K562 (cell line): ENCODE results near the gene IMPA2. TPM values are rescaled to one million over a fixed set of nuclear protein-coding genes. Genes with fewer than 3 reads are reported as not detected.

Experiments used
- ATF6 ChIP-seq: sonication (generic); formaldehyde crosslinking; IDR thresholded peaks from 2 replicates; pipeline ENCODE4 v1.4.0; 2020; ENCODE audit warnings: mild to moderate bottlenecking, missing genetic modification reagents
- BRD9 ChIP-seq: fragments of 450-650 bp; IDR thresholded peaks from 2 replicates; pipeline ENCODE4 v1.6.1; 2018; ENCODE audit warnings: low read depth; ENCODE audit not compliant: partially characterized antibody
- CEBPZ ChIP-seq: fragments of 150-350 bp; IDR thresholded peaks from 2 replicates; pipeline ENCODE4 v1.6.1; 2014; ENCODE audit warnings: low read depth, mild to moderate bottlenecking, low read length, borderline replicate concordance
- CTBP1 ChIP-seq: fragments of 450-650 bp; IDR thresholded peaks from 2 replicates; pipeline ENCODE4 v1.6.1; 2016; ENCODE audit warnings: borderline replicate concordance
- DMBX1 ChIP-seq: fragments of 250-450 bp; sonication (Bioruptor Pico); IDR thresholded peaks from 2 replicates; pipeline ENCODE4 v1.8.0; 2022; ENCODE audit warnings: inconsistent platforms, mild to moderate bottlenecking, moderate library complexity, borderline replicate concordance
- HNRNPL ChIP-seq: fragments of 200-400 bp; formaldehyde crosslinking; IDR thresholded peaks from 2 replicates; pipeline ENCODE4 v1.6.1; 2017; ENCODE audit warnings: low read depth, mild to moderate bottlenecking, low read length
- JUND ChIP-seq, 2 experiments: IDR thresholded peaks; 2 replicates in 1 of 2; 3 replicates in 1 of 2; pipeline ENCODE4 v1.6.1; 2011; ENCODE audit warnings: borderline replicate concordance in 2 of 2, low read depth in 2 of 2, low read length in 2 of 2, improper control_type of control experiment in 1 of 2, missing biosample characterization in 1 of 2, missing genetic modification characterization in 1 of 2, missing genetic modification reagents in 1 of 2
- MAZ ChIP-seq, 2 experiments: fragments of 450-650 bp in 1 of 2; sonication (generic) in 1 of 2; formaldehyde crosslinking; IDR thresholded peaks in 1 of 2; conservative IDR thresholded peaks in 1 of 2; 2 replicates each; pipeline versions ENCODE4 v1.4.0 to v1.5.0; 2020; ENCODE audit warnings: mild to moderate bottlenecking in 1 of 2, missing genetic modification reagents in 1 of 2
- NONO ChIP-seq, 2 experiments: fragments of 200-400 bp in 1 of 2; fragments of 450-650 bp in 1 of 2; formaldehyde crosslinking in 1 of 2; IDR thresholded peaks; 2 replicates each; pipeline ENCODE4 v1.6.1; 2017; ENCODE audit warnings: low read depth in 2 of 2, mild to moderate bottlenecking in 2 of 2, moderate library complexity in 2 of 2, low read length in 1 of 2
- SRF ChIP-seq, 2 experiments: fragments of 250-450, 450-650 bp in 1 of 2; sonication (Bioruptor Pico) in 1 of 2; sonication (generic) in 1 of 2; formaldehyde crosslinking; IDR thresholded peaks; 2 replicates each; pipeline versions ENCODE4 v1.5.0 to v1.5.1; 2020 to 2022; ENCODE audit warnings: mild to moderate bottlenecking in 1 of 2, missing genetic modification reagents in 1 of 2
- ZNF12 ChIP-seq: sonication (generic); formaldehyde crosslinking; IDR thresholded peaks from 2 replicates; pipeline ENCODE4 v1.4.0; 2020; ENCODE audit warnings: mild to moderate bottlenecking, missing genetic modification reagents
- ZNF316 ChIP-seq: fragments of 450-650 bp; IDR thresholded peaks from 2 replicates; pipeline ENCODE4 v1.6.1; 2016
- ZNF449 ChIP-seq: fragments of 250-450 bp; sonication (Bioruptor Pico); IDR thresholded peaks from 2 replicates; pipeline ENCODE4 v1.8.0; 2022; ENCODE audit warnings: moderate library complexity, mild to moderate bottlenecking, inconsistent platforms
- polyA plus RNA-seq, 8 experiments: library from polyadenylated mRNA; depleted of rRNA in 4 of 8; stranded (reverse) in 5 of 8; unstranded in 3 of 8; fragments of >200 nt; fragmentation: Nextera tagmentation in 2 of 8; fragmentation: Illumina TruSeq in 1 of 8; extraction: Ambion mirVana in 2 of 8; extraction: Trizol in 1 of 8; gene quantifications; 2 replicates each; pipeline versions ENCODE4 v1.2.1 to v1.2.3, GENCODE V29; 2011 to 2014; ENCODE audit warnings: inconsistent platforms in 1 of 8, missing spikeins in 1 of 8
- total RNA-seq, 7 experiments: library from RNA; depleted of rRNA in 6 of 7; stranded (reverse); fragments of >200 nt in 6 of 7; fragmentation: Illumina TruSeq in 2 of 7; extraction: Trizol in 2 of 7; gene quantifications; 2 replicates each; pipeline versions ENCODE4 v1.2.1 to v1.2.3, GENCODE V29; 2011 to 2021; ENCODE audit warnings: low replicate concordance in 1 of 7

Gene IMPA2
- total and polyA plus RNA-seq, 9 of the 15 experiments (the other 6 are each of a cell fraction or from before 2014, with no cell fraction given): 0.62 to 11.3 (median 5.7) TPM

GRCh38 chr18:11980494-11981191 is 664 bp upstream of the IMPA2 start (continued):
- TF ChIP-seq CEBPZ (no peak), NONO (IDR thresholded peaks at IDR 0.05; ENCODE audit: low read depth in 2 of 2, low read length in 1 of 2) (peak; percentile 33 to 83; a peak in 2 of 4 replicates), CTBP1 (peak; percentile 90), DMBX1 (CRISPR knock-in tag) (no peak; the same call in 1 of the 2 replicates), ATF6 (peak; percentile 78; the same call in 1 of the 2 replicates), MAZ (CRISPR knock-in tag; conservative IDR thresholded peaks at IDR 0.05 in 1 of 2, IDR thresholded peaks at IDR 0.05 in 1 of 2) (peak; percentile 74 to 94), ZNF12 (CRISPR knock-in tag) (no peak), JUND (IDR thresholded peaks at IDR 0.05; ENCODE audit: borderline replicate concordance, low read depth, low read length) (no peak; the same call in 1 of the 2 replicates), JUND (tag; IDR thresholded peaks at IDR 0.05; ENCODE audit: borderline replicate concordance, low read depth, low read length) (no peak; the same call in 2 of the 3 replicates), SRF (CRISPR knock-in tag; IDR thresholded peaks at IDR 0.05) (peak in 1 of 2 experiments; percentile 18; a peak in 1 of 4 replicates), ZNF449 (no peak), BRD9 (peak; percentile 72), HNRNPL (peak; percentile 39; the same call in 1 of the 2 replicates), ZNF316 (peak; percentile 91)
